ENCODE measurements around the gene REEP1.

REEP1 gene

GRCh38 chr2:86284987-86285386 lies 52.4 kb downstream of the REEP1 start:
- H3K27ac ChIP-seq (ENCODE audit: insufficient read depth, low read depth, low read length, poor library complexity, severe bottlenecking) = no peak overlapping the region
- H3K4me3 ChIP-seq (ENCODE audit: insufficient read depth, low read depth, low read length) = no peak overlapping the region
- H3K9me3 ChIP-seq (ENCODE audit: control insufficient read depth, low read length) = no peaks in the 10 kb centered on the region
- no peaks in the 10 kb centered on the region for H3K36me3 ChIP-seq (ENCODE audit: control insufficient read depth, insufficient read depth, low read length)
- 49 to 57% methylated on average over 3 of the region's 3 CpGs for WGBS, 2 experiments
- H3K4me1 ChIP-seq (ENCODE audit: control insufficient read depth, insufficient read depth, low read length) = peaks cover 19% of the 10 kb centered on the region
- peaks cover 3% of the 10 kb centered on the region for H3K27me3 ChIP-seq (ENCODE audit: control insufficient read depth, insufficient read depth, low read length, poor library complexity, severe bottlenecking)

DNA sequence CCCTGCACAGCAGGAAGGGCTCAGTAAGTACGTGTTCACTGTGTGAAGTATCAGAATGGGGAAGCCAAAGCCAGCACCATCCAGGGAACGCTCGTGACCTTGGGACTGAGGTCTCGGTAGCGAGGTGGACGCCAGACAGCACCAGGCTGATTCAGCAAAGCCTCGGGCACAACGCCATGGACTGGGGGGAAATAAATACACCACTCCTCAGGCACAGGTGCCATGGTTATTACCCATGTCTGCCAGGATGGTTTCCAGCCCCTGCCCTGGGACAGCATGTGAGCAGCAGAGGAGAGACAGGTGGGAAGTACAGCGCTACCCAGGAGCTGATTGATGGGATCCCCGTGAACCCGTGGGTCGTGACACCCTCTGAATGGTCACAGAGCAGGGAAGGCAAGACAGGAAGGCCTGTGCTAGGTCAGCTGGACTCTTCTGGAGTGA lies 53.0 kb downstream of the REEP1 start:
- Histone ChIP-seq H3K27me3 (ENCODE audit: control insufficient read depth, insufficient read depth, low read length, poor library complexity, severe bottlenecking) (peaks cover 3% of the 10 kb centered on the region), H3K4me3 (ENCODE audit: insufficient read depth, low read depth, low read length) (no peak overlapping the region), H3K36me3 (ENCODE audit: control insufficient read depth, insufficient read depth, low read length) (no peaks in the 10 kb centered on the region), H3K9me3 (ENCODE audit: control insufficient read depth, low read length) (no peaks in the 10 kb centered on the region), H3K4me1 (ENCODE audit: control insufficient read depth, insufficient read depth, low read length) (peaks cover 19% of the 10 kb centered on the region), H3K27ac (ENCODE audit: insufficient read depth, low read depth, low read length, poor library complexity, severe bottlenecking) (no peak overlapping the region)
- WGBS, 2 experiments = 92 to 96% methylated on average over 12 of the region's 12 CpGs

DNA sequence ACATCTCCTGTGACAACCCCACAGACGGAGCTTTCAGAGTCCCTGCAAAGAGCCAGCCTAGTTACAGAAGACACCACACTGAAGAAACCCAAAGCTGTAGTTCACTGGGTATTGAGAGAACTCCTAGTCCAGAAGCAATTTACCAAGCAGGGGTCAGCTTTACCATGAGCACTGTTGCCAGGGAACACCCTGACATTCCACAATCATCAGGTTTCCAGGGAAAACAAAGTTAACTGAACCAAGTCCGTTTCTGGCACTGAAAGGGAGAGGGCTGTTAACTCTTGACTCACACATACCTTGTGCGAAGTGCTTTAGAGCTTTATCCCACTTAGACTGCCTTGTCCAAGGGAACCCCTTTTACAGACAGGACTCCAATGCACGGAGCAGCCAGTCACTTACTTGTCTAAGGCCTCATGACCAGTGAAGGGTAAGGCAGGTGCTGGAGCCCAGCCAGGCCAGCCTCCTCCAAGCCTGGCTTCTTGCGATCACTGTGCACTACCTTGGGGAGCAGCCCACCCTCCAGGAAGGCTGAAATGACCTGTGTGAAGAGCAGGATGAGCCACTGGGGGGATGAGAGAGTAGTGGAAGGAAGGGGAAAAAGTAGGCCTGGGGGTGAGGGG lies 53.9 kb downstream of the REEP1 start:
- Histone ChIP-seq H3K36me3 (ENCODE audit: control insufficient read depth, insufficient read depth, low read length) (no peaks in the 10 kb centered on the region), H3K4me1 (ENCODE audit: control insufficient read depth, insufficient read depth, low read length) (peaks cover 19% of the 10 kb centered on the region), H3K9me3 (ENCODE audit: control insufficient read depth, low read length) (no peaks in the 10 kb centered on the region), H3K4me3 (ENCODE audit: insufficient read depth, low read depth, low read length) (no peak overlapping the region), H3K27me3 (ENCODE audit: control insufficient read depth, insufficient read depth, low read length, poor library complexity, severe bottlenecking) (peaks cover 3% of the 10 kb centered on the region), H3K27ac (ENCODE audit: insufficient read depth, low read depth, low read length, poor library complexity, severe bottlenecking) (no peak overlapping the region)
- WGBS, 2 experiments = 93 to 96% methylated on average over 5 of the region's 5 CpGs

- Histone ChIP-seq H3K4me1 (ENCODE audit: control insufficient read depth, insufficient read depth, low read length) (peaks cover 18% of the 10 kb centered on the region), H3K4me3 (ENCODE audit: insufficient read depth, low read depth, low read length) (no peak overlapping the region), H3K27me3 (ENCODE audit: control insufficient read depth, insufficient read depth, low read length, poor library complexity, severe bottlenecking) (peaks cover 3% of the 10 kb centered on the region), H3K9me3 (ENCODE audit: control insufficient read depth, low read length) (no peaks in the 10 kb centered on the region), H3K36me3 (ENCODE audit: control insufficient read depth, insufficient read depth, low read length) (no peaks in the 10 kb centered on the region), H3K27ac (ENCODE audit: insufficient read depth, low read depth, low read length, poor library complexity, severe bottlenecking) (no peak overlapping the region)
- 94 to 95% methylated on average over 14 of the region's 14 CpGs for WGBS, 2 experiments
Measured at GRCh38 chr2:86281066-86281700, 56.2 kb downstream of the REEP1 start.

GRCh38 chr2:86280191-86280667 lies 57.2 kb downstream of the REEP1 start:
- Histone ChIP-seq H3K4me1 (ENCODE audit: control insufficient read depth, insufficient read depth, low read length) (peaks cover 13% of the 10 kb centered on the region), H3K27me3 (ENCODE audit: control insufficient read depth, insufficient read depth, low read length, poor library complexity, severe bottlenecking) (peaks cover 3% of the 10 kb centered on the region), H3K27ac (ENCODE audit: insufficient read depth, low read depth, low read length, poor library complexity, severe bottlenecking) (no peak overlapping the region), H3K36me3 (ENCODE audit: control insufficient read depth, insufficient read depth, low read length) (no peaks in the 10 kb centered on the region), H3K4me3 (ENCODE audit: insufficient read depth, low read depth, low read length) (no peak overlapping the region), H3K9me3 (ENCODE audit: control insufficient read depth, low read length) (no peaks in the 10 kb centered on the region)
- WGBS, 2 experiments = 87 to 90% methylated on average over 5 of the region's 5 CpGs

DNA sequence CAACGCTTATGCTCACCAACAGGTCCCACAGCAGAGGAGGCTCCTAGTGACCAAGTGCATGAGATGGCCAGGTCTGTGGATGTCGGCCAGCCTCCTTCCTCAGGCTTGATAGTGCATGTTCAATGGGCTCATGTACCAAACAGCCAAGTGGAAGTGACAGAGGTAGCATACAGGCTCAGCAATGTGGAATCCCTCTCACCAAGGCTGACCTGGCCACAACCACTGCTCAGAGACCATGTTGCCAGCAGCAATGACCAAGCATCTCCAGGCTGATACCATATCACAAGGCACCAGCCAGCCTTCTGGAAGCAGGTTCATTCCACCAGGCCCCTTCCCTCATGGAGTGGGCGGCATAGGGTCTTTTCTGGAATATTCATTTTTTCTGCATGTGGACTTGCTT lies 61.5 kb downstream of the REEP1 start:
- Histone ChIP-seq H3K36me3 (ENCODE audit: control insufficient read depth, insufficient read depth, low read length) (no peaks in the 10 kb centered on the region), H3K27me3 (ENCODE audit: control insufficient read depth, insufficient read depth, low read length, poor library complexity, severe bottlenecking) (no peaks in the 10 kb centered on the region), H3K9me3 (ENCODE audit: control insufficient read depth, low read length) (no peaks in the 10 kb centered on the region), H3K4me1 (ENCODE audit: control insufficient read depth, insufficient read depth, low read length) (no peaks in the 10 kb centered on the region), H3K27ac (ENCODE audit: insufficient read depth, low read depth, low read length, poor library complexity, severe bottlenecking) (no peak overlapping the region), H3K4me3 (ENCODE audit: insufficient read depth, low read depth, low read length) (no peak overlapping the region)
- WGBS, 2 experiments = 89 to 91% methylated on average over 3 of the region's 3 CpGs

DNA sequence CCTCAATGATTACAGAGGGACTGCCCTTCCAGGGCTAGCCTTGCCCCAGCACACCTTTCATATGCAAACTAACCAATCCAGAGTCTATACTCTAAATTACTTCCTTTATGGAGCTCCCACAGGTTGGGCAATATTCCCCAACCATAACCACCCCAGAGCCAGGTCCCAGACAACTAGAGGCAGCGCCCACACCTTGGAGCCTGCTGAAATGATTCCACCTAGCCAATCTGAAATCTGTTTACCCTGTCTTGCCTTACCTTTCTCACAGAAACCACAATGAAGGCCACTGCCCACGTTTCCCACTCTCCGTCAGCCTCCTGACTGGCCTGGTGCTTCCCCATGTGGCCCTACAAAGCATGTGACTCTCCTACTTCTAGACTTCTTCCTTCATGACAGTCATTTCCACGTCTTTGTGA lies 62.0 kb downstream of the REEP1 start:
- H3K27ac ChIP-seq (ENCODE audit: insufficient read depth, low read depth, low read length, poor library complexity, severe bottlenecking) = no peak overlapping the region
- H3K36me3 ChIP-seq (ENCODE audit: control insufficient read depth, insufficient read depth, low read length) = no peaks in the 10 kb centered on the region
- no peaks in the 10 kb centered on the region for H3K9me3 ChIP-seq (ENCODE audit: control insufficient read depth, low read length)
- H3K4me1 ChIP-seq (ENCODE audit: control insufficient read depth, insufficient read depth, low read length) = no peaks in the 10 kb centered on the region
- WGBS, 2 experiments = 91 to 92% methylated on average over 4 of the region's 4 CpGs
- no peak overlapping the region for H3K4me3 ChIP-seq (ENCODE audit: insufficient read depth, low read depth, low read length)
- no peaks in the 10 kb centered on the region for H3K27me3 ChIP-seq (ENCODE audit: control insufficient read depth, insufficient read depth, low read length, poor library complexity, severe bottlenecking)

DNA sequence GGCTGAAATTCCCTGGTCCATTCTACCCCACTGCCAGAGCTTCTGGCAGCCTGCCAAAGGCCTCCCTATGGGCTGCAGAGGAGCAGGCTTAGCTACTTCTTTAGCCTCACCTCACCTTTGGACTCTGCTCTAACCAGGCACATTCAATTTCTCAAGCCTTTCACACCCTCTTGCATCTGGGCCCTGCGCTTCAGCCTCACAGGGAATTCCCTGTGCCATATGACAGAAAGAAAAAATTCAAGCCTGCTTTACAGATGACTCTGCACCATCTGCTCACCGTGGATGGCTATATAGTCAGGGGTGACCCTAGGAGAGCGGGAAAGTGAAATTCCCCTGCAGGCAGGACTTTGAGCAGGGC lies 62.5 kb downstream of the REEP1 start:
- 90 to 97% methylated on average over 3 of the region's 3 CpGs for WGBS, 2 experiments
- Histone ChIP-seq H3K27me3 (ENCODE audit: control insufficient read depth, insufficient read depth, low read length, poor library complexity, severe bottlenecking) (no peaks in the 10 kb centered on the region), H3K4me1 (ENCODE audit: control insufficient read depth, insufficient read depth, low read length) (no peaks in the 10 kb centered on the region), H3K4me3 (ENCODE audit: insufficient read depth, low read depth, low read length) (no peak overlapping the region), H3K36me3 (ENCODE audit: control insufficient read depth, insufficient read depth, low read length) (no peaks in the 10 kb centered on the region), H3K9me3 (ENCODE audit: control insufficient read depth, low read length) (no peaks in the 10 kb centered on the region), H3K27ac (ENCODE audit: insufficient read depth, low read depth, low read length, poor library complexity, severe bottlenecking) (no peak overlapping the region)

DNA sequence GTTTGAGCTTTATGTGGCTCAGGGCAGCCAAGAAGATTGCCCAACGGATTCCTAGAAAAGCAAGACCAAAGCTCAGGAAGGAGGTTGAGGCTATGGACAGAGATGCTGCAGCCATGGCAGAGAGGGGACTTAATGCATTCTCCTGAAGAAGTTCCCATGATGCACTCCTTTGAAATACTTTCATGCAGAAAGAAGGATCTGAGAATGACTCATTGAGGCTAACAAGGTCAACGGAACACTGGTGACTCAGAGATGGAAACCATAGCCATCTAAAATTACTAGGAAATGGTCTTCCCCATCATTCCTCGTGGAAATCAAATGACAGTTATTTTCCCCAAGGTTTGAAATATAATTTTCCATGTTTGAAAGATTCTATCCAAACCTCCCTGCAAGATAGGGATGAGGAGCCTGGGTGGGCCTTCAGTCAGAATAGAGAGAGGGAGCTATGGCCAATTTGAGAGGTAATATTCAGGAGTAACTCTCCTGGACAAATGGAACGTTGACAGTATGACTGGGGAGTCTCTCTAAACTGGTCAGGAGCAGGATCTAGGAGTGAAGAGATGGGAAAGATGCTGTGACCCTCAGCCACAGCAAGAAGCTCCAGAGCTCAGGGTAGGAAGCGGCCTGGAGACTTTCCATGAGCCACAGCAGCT lies 63.0 kb downstream of the REEP1 start:
- no peak overlapping the region for H3K4me3 ChIP-seq (ENCODE audit: insufficient read depth, low read depth, low read length)
- no peaks in the 10 kb centered on the region for H3K9me3 ChIP-seq (ENCODE audit: control insufficient read depth, low read length)
- H3K4me1 ChIP-seq (ENCODE audit: control insufficient read depth, insufficient read depth, low read length) = no peaks in the 10 kb centered on the region
- 88 to 92% methylated on average over 5 of the region's 5 CpGs for WGBS, 2 experiments
- no peak overlapping the region for H3K27ac ChIP-seq (ENCODE audit: insufficient read depth, low read depth, low read length, poor library complexity, severe bottlenecking)
- H3K27me3 ChIP-seq (ENCODE audit: control insufficient read depth, insufficient read depth, low read length, poor library complexity, severe bottlenecking) = no peaks in the 10 kb centered on the region
- H3K36me3 ChIP-seq (ENCODE audit: control insufficient read depth, insufficient read depth, low read length) = no peaks in the 10 kb centered on the region

GRCh38 chr2:86272111-86272510 lies 65.3 kb downstream of the REEP1 start:
- WGBS, 2 experiments = 91 to 93% methylated on average over 2 of the region's 2 CpGs
- H3K9me3 ChIP-seq (ENCODE audit: control insufficient read depth, low read length) = no peaks in the 10 kb centered on the region

More at GRCh38 chr2:86272111-86272510, 65.3 kb downstream of the REEP1 start:
- no peak overlapping the region for H3K27ac ChIP-seq (ENCODE audit: insufficient read depth, low read depth, low read length, poor library complexity, severe bottlenecking)
- no peaks in the 10 kb centered on the region for H3K27me3 ChIP-seq (ENCODE audit: control insufficient read depth, insufficient read depth, low read length, poor library complexity, severe bottlenecking)
- H3K36me3 ChIP-seq (ENCODE audit: control insufficient read depth, insufficient read depth, low read length) = no peaks in the 10 kb centered on the region
- no peaks in the 10 kb centered on the region for H3K4me1 ChIP-seq (ENCODE audit: control insufficient read depth, insufficient read depth, low read length)
- no peak overlapping the region for H3K4me3 ChIP-seq (ENCODE audit: insufficient read depth, low read depth, low read length)
